Lower lobe of right lung (tissue), 2 donors: ENCODE data around the gene MAGI3. TPM values are rescaled to one million over a fixed set of nuclear protein-coding genes. Genes with fewer than 3 reads are reported as not detected.
"Not testable (repeated sequence)": the region's sequence is repeated elsewhere in the genome, so short reads cannot be mapped to it uniquely, and the experiment has no call there.

Experiments used
- ATAC-seq, 2 donors: fragments of 200-7000 bp; cut with Tn5 transposase; one replicate each; pipeline ENCODE4 v1.9.1; 2020 to 2022; ENCODE audit warnings: mild to moderate bottlenecking in 2 of 2, moderate library complexity in 2 of 2
- DNase-seq: peaks from one replicate; pipeline ENCODE4 v3.0.0-alpha.2; 2020
- H3K27ac ChIP-seq: fragments of 200-600 bp; one replicate; pipeline ENCODE4 v1.8.0; 2022
- H3K27me3 ChIP-seq: fragments of 200-600 bp; one replicate; pipeline ENCODE4 v1.8.0; 2022; ENCODE audit warnings: low read depth
- H3K36me3 ChIP-seq: fragments of 200-600 bp; one replicate; pipeline ENCODE4 v1.8.0; 2022; ENCODE audit warnings: mild to moderate bottlenecking
- H3K4me1 ChIP-seq: fragments of 200-600 bp; one replicate; pipeline ENCODE4 v1.8.0; 2022
- H3K4me3 ChIP-seq: fragments of 200-600 bp; one replicate; pipeline ENCODE4 v1.8.0; 2022; ENCODE audit warnings: mild to moderate bottlenecking
- H3K9me3 ChIP-seq: fragments of 200-600 bp; one replicate; pipeline ENCODE4 v1.8.0; 2022
- CTCF ChIP-seq: fragments of 200-600 bp; IDR thresholded peaks from one replicate; pipeline ENCODE4 v1.8.0; 2022; ENCODE audit warnings: antibody characterized with exemption, mild to moderate bottlenecking
- intact Hi-C: fragments of 100-400 bp; cut with DNase I; formaldehyde crosslinking; loops from one replicate; pipeline ENCODE4 v1.11.0; 2022
- total RNA-seq: library from RNA; stranded (reverse); fragmentation: NEBNext Ultra II Directional; extraction: Animal tissue kit (Norgen Biotek cat#: 25700); gene quantifications from one replicate; pipeline ENCODE4 v1.2.1, GENCODE V29; 2021
- donor health status: DM: no; HTN: yes; CAD: no; lungs with severe emphysema.

MAGI3 gene
- total RNA-seq, 1 donor from 2014 or later = 69.9 TPM

GRCh38 chr1:113459279-113459678 lies 69.0 kb downstream of the MAGI3 start:
- peaks cover 3% of the 10 kb centered on the region for H3K4me1 ChIP-seq
- H3K4me3 ChIP-seq = no peak overlapping the region
- intact Hi-C loops = no loop called here
- no peak for DNase-seq
- TF ChIP-seq CTCF = no peak
- H3K36me3 ChIP-seq = no peaks in the 10 kb centered on the region
- no peak overlapping the region for H3K27ac ChIP-seq
- no peak for ATAC-seq
- no peaks in the 10 kb centered on the region for H3K27me3 ChIP-seq
- no peaks in the 10 kb centered on the region for H3K9me3 ChIP-seq

- H3K36me3 ChIP-seq = no peaks in the 10 kb centered on the region
- DNase-seq = no peak
- H3K27me3 ChIP-seq = no peaks in the 10 kb centered on the region
- peaks cover 31% of the 10 kb centered on the region for H3K9me3 ChIP-seq
- no peak overlapping the region for H3K27ac ChIP-seq
- intact Hi-C loops = no loop called here
- no peak for ATAC-seq
- TF ChIP-seq CTCF = no peak
- no peak overlapping the region for H3K4me3 ChIP-seq
- no peaks in the 10 kb centered on the region for H3K4me1 ChIP-seq
Observed at GRCh38 chr1:113467991-113468390, 77.7 kb downstream of the MAGI3 start.

- H3K36me3 ChIP-seq, DNase-seq, ATAC-seq, intact Hi-C loops, H3K27ac ChIP-seq, H3K4me3 ChIP-seq, H3K4me1 ChIP-seq, H3K27me3 ChIP-seq: not testable (repeated sequence)
- H3K9me3 ChIP-seq = peaks cover 25% of the 10 kb centered on the region
Observed at GRCh38 chr1:113478427-113479195, 88.3 kb downstream of the MAGI3 start.

- no peak overlapping the region for H3K4me3 ChIP-seq
- ATAC-seq (no peak), DNase-seq (no peak)
- intact Hi-C loops = no loop called here
- no peaks in the 10 kb centered on the region for H3K4me1 ChIP-seq
- no peaks in the 10 kb centered on the region for H3K36me3 ChIP-seq
- TF ChIP-seq CTCF = no peak
- H3K27me3 ChIP-seq = no peaks in the 10 kb centered on the region
- H3K9me3 ChIP-seq = peaks cover 19% of the 10 kb centered on the region
- no peak overlapping the region for H3K27ac ChIP-seq
Observed at GRCh38 chr1:113479713-113480676, 89.7 kb downstream of the MAGI3 start.

- H3K4me3 ChIP-seq, DNase-seq, H3K9me3 ChIP-seq, H3K4me1 ChIP-seq, ATAC-seq, H3K27ac ChIP-seq, H3K36me3 ChIP-seq, H3K27me3 ChIP-seq, intact Hi-C loops: not testable (repeated sequence)
Observed at GRCh38 chr1:113485131-113485530, 94.8 kb downstream of the MAGI3 start.

- H3K4me1 ChIP-seq = no peaks in the 10 kb centered on the region
- DNase-seq = no peak
- no peak for TF ChIP-seq CTCF
- peaks cover 16% of the 10 kb centered on the region for H3K9me3 ChIP-seq
- H3K27ac ChIP-seq = no peak overlapping the region
- H3K4me3 ChIP-seq = no peak overlapping the region
- H3K27me3 ChIP-seq = no peaks in the 10 kb centered on the region
- peak in 1 of 2 donors; percentile 16 for ATAC-seq
- no peaks in the 10 kb centered on the region for H3K36me3 ChIP-seq
- intact Hi-C loops = no loop called here
Observed at GRCh38 chr1:113488576-113489177, 98.4 kb downstream of the MAGI3 start.
